Measurements from ENCODE around the gene NDRG2.

DNA sequence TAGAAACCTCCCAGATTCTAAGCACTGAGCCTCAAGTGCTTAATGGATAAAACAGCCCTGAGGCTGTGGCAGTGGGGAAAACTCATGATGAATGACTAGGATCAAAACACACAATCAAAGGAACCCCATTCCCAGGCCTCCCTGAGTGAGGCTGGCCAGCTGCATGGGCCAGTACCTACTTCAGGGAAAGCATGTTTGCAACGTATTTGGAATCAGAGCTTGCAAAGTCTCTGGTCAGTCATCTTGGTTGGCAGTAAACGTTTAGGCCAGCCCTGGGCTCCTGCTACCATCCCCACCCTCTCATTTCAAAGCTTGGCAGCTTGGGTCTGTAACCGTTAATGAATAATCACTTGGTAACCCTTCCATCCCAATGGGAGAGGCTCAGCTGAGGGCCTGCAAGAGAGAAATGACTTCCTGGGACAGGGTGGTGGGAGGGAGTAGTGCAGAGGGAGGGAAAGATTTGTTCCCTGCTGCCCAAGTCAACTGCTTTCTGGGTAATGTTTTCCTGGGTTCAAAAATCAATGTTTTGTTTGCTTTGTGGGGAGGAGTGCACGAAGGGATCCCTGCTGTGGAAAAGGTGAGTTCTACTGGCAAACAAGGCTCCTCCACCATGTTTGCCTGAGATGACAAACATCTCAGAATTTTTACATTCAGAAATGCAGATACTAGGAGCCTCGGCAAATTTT, 30.7 kb upstream of the NDRG2 start:
- TF ChIP-seq, protein P1, sequence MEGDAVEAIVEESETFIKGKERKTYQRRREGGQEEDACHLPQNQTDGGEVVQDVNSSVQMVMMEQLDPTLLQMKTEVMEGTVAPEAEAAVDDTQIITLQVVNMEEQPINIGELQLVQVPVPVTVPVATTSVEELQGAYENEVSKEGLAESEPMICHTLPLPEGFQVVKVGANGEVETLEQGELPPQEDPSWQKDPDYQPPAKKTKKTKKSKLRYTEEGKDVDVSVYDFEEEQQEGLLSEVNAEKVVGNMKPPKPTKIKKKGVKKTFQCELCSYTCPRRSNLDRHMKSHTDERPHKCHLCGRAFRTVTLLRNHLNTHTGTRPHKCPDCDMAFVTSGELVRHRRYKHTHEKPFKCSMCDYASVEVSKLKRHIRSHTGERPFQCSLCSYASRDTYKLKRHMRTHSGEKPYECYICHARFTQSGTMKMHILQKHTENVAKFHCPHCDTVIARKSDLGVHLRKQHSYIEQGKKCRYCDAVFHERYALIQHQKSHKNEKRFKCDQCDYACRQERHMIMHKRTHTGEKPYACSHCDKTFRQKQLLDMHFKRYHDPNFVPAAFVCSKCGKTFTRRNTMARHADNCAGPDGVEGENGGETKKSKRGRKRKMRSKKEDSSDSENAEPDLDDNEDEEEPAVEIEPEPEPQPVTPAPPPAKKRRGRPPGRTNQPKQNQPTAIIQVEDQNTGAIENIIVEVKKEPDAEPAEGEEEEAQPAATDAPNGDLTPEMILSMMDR (conservative IDR thresholded peaks at IDR 0.05) = no peak
- TF ChIP-seq ZFX (IDR thresholded peaks at IDR 0.05) = no peak

Measured in C4-2B (cell line).